NCI-H1694 (cell line): ENCODE data around the gene JUND.

Experiments
- DNase-seq: peaks from one replicate; lab custom pipeline; 2025; lab: John Stamatoyannopoulos, UW

JUND gene

GRCh38 chr19:18308051-18308947 is 26.9 kb upstream of the JUND start:
- DNase-seq, result no peak

GRCh38 chr19:18307271-18307681 is 25.9 kb upstream of the JUND start:
- no peak for DNase-seq

- no peak for DNase-seq
These were observed 25.5 kb upstream of the JUND start for GRCh38 chr19:18306888-18307260.

- no peak for DNase-seq
These were observed 24.9 kb upstream of the JUND start for GRCh38 chr19:18306209-18306887.

GRCh38 chr19:18304458-18305310 is 23.3 kb upstream of the JUND start:
- DNase-seq, result no peak

- peak; percentile 6 for DNase-seq
These were observed 22.7 kb upstream of the JUND start for GRCh38 chr19:18304208-18304457.

GRCh38 chr19:18301718-18302111 is 20.3 kb upstream of the JUND start:
- no peak for DNase-seq

- DNase-seq, result no peak
These were observed 19.7 kb upstream of the JUND start for GRCh38 chr19:18300930-18301717.

GRCh38 chr19:18299654-18300053 is 18.2 kb upstream of the JUND start:
- no peak for DNase-seq

GRCh38 chr19:18298601-18299000 is 17.2 kb upstream of the JUND start:
- DNase-seq, result no peak

GRCh38 chr19:18297308-18297707 is 15.9 kb upstream of the JUND start:
- DNase-seq, result no peak

- no peak for DNase-seq
These were observed 13.6 kb upstream of the JUND start for GRCh38 chr19:18295034-18295451.

- peak; percentile 46 for DNase-seq
These were observed 13.0 kb upstream of the JUND start for GRCh38 chr19:18294467-18294864.

GRCh38 chr19:18293642-18294466 is 12.4 kb upstream of the JUND start:
- no peak for DNase-seq

GRCh38 chr19:18292810-18293641 is 11.6 kb upstream of the JUND start:
- DNase-seq, result no peak

- no peak for DNase-seq
These were observed 11.0 kb upstream of the JUND start for GRCh38 chr19:18292462-18292809.

- DNase-seq, result no peak
These were observed 10.4 kb upstream of the JUND start for GRCh38 chr19:18291590-18292461.

- no peak for DNase-seq
These were observed 9.7 kb upstream of the JUND start for GRCh38 chr19:18291019-18291524.
